Mesodermal cell (in vitro differentiated cells): ENCODE data around the gene C1orf198.

Experiments used
- H3K27ac ChIP-seq: 2 replicates; pipeline ENCODE4 v1.7.0; 2013; ENCODE audit warnings: mild to moderate bottlenecking, low read depth, low read length, moderate library complexity; ENCODE audit not compliant: severe bottlenecking
- H3K36me3 ChIP-seq: 2 replicates; pipeline ENCODE4 v1.7.1; 2013; ENCODE audit warnings: mild to moderate bottlenecking, low read length, moderate library complexity; ENCODE audit not compliant: control insufficient read depth, insufficient read depth
- H3K4me1 ChIP-seq: one replicate; pipeline ENCODE4 v1.7.1; 2013; ENCODE audit warnings: mild to moderate bottlenecking, low read length; ENCODE audit not compliant: insufficient read depth, control insufficient read depth, poor library complexity, severe bottlenecking
- H3K4me3 ChIP-seq: 2 replicates; pipeline ENCODE4 v1.7.0; 2013; ENCODE audit warnings: low read length, control low read depth, mild to moderate bottlenecking; ENCODE audit not compliant: insufficient read depth, poor library complexity, severe bottlenecking; ENCODE audit errors: extremely low read depth
- H3K9me3 ChIP-seq: 2 replicates; pipeline ENCODE4 v1.7.1; 2013; ENCODE audit warnings: mild to moderate bottlenecking, low read length, moderate library complexity; ENCODE audit not compliant: control insufficient read depth
- WGBS, 2 experiments: methylation state at CpG; one replicate each; pipeline ENCODE4 v1.1.5; 2013; ENCODE audit warnings: missing lambda C conversion rate in 2 of 2; ENCODE audit not compliant: insufficient coverage in 2 of 2; 5-methylcytosine and 5-hydroxymethylcytosine counted together

C1orf198 gene

DNA sequence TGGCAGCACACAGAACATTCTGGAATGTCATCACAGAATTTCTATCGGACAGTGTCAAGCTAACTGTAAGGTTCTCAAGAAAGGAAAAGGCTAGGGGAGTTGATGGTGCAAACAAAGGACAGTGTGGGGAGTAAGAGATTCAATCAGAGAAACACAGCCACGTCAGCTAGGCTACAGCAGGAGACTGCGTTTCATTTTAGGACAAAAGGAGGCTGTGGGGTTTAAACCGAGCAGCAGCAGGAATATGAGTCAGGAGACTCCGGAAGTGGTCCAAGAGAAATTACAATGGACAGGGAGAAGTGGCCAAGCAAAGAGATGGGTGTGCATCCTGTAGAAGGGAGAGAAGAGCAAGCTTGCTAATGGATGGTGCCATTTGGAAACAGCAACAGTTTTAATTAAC, 37.4 kb upstream of the C1orf198 start:
- Histone ChIP-seq H3K4me3 (no peak overlapping the region), H3K27ac (peak overlapping the region; percentile 18), H3K36me3 (no peaks in the 10 kb centered on the region), H3K4me1 (no peaks in the 10 kb centered on the region), H3K9me3 (no peaks in the 10 kb centered on the region)
- 85 to 89% methylated on average over 4 to 5 of the region's 5 CpGs for WGBS, 2 experiments

DNA sequence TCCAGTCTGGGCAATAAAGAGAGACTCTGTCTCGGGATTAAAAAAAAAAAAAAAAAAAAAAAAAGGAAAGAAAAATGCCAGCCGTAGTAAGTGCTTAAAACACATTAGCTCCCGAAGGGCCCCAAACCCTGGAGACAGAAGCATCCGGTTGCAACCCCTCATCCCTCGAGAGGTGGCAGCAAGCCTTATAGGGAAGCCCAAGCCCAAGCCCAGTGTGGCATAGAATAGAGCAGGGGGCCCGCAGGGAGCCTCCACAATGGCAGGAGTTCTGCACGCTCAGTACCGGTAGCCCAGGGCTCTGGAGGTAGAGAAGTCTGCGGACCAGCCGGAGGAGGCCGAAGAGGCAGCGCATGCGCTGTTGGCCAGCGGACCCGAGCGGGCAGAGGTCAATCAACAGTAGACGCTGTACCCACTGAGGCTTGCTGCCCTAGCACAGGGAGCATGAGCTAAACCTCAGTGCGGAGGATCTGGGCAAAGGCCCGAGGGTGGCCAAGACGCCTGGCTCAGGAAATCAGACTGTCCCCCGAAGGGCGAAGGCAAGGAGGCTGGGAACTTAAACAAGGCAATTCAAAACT, 34.1 kb upstream of the C1orf198 start:
- 91 to 96% methylated on average over 20 to 22 of the region's 22 CpGs for WGBS, 2 experiments
- Histone ChIP-seq H3K36me3 (no peaks in the 10 kb centered on the region), H3K27ac (no peak overlapping the region), H3K4me3 (no peak overlapping the region), H3K9me3 (no peaks in the 10 kb centered on the region), H3K4me1 (no peaks in the 10 kb centered on the region)

DNA sequence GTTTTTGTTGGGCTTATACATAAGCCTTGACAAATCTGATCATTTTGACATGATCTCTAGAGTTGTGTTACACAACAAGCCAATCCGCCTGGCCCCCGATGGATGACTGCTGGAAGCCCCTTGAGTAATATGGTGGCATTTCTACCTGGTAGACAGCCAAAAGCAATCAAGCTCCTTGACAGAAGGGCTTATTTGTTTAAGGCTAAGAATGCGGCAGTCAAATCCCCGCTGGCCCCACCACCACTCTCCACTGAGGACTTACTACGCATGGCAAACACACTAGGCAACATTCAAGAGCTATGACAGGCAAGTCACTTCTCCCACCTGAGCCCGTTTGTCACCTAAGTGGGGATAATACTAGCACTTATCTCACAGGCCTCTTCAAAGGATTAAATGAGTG, 33.4 kb upstream of the C1orf198 start:
- Histone ChIP-seq H3K9me3 (no peaks in the 10 kb centered on the region), H3K4me3 (no peak overlapping the region), H3K4me1 (no peaks in the 10 kb centered on the region), H3K27ac (no peak overlapping the region), H3K36me3 (no peaks in the 10 kb centered on the region)
- WGBS, 2 experiments = 90% methylated on average over 6 of the region's 6 CpGs; no CpG with 5 or more reads in 1 of the 2 experiments

- no peaks in the 10 kb centered on the region for H3K9me3 ChIP-seq
- H3K27ac ChIP-seq = no peak overlapping the region
- H3K36me3 ChIP-seq = no peaks in the 10 kb centered on the region
- no peaks in the 10 kb centered on the region for H3K4me1 ChIP-seq
- 91 to 97% methylated on average over 5 to 6 of the region's 6 CpGs for WGBS, 2 experiments
- no peak overlapping the region for H3K4me3 ChIP-seq
Observed at GRCh38 chr1:230900984-230901383, 32.7 kb upstream of the C1orf198 start.

DNA sequence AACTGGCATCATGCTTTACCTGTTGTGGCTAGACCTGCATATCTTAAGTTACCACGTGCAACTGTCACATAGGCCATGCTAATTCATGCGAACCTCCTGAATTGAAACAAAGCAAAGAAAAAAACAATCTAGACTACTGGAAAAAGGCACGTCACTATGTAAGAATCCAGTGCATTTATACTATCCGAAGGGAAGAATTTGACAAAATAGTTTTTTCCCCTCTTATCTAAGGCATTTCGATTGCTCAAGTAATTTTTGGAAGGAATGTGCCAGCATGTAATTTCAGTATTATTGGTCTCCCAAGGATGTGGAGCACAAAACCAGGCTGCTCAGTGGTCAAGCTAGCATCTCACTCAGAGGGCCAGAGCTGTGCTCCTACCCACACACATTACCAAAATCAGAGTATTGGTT, 31.5 kb upstream of the C1orf198 start:
- Histone ChIP-seq H3K4me3 (no peak overlapping the region), H3K27ac (no peak overlapping the region), H3K36me3 (no peaks in the 10 kb centered on the region), H3K9me3 (no peaks in the 10 kb centered on the region), H3K4me1 (no peaks in the 10 kb centered on the region)
- 93% methylated on average over 2 to 3 of the region's 5 CpGs for WGBS, 2 experiments

- Histone ChIP-seq H3K4me1 (peaks cover under 1% of the 10 kb centered on the region), H3K9me3 (no peaks in the 10 kb centered on the region), H3K36me3 (no peaks in the 10 kb centered on the region), H3K4me3 (no peak overlapping the region), H3K27ac (no peak overlapping the region)
- WGBS, 2 experiments = 78 to 85% methylated on average over 6 to 8 of the region's 8 CpGs
Observed at GRCh38 chr1:230898748-230899147, 30.4 kb upstream of the C1orf198 start.

GRCh38 chr1:230898144-230898543, 29.8 kb upstream of the C1orf198 start:
- no peaks in the 10 kb centered on the region for H3K36me3 ChIP-seq
- no peak overlapping the region for H3K4me3 ChIP-seq
- no peak overlapping the region for H3K27ac ChIP-seq
- no peaks in the 10 kb centered on the region for H3K9me3 ChIP-seq
- peaks cover 3% of the 10 kb centered on the region for H3K4me1 ChIP-seq
- WGBS, 2 experiments = 94 to 100% methylated on average over 1 to 3 of the region's 4 CpGs

DNA sequence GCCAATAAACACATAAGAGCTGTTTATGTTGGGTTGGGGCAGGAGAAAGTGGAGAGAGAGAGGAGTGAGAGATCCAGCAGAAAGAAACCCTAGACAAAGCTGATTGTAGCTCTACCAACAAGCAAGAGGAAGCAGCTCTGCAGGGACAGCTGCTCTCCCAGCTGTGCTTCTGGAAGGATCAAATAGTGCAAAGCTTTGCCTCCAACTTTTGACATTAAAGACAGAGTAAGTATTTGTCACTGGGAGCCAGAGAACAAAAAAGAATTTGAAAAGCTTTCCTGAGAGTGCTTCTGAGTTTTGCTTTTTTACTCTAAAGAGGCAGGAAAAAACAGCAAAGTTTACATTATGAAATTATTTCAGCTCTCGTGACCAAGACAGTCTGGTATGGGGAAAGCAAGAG, 28.5 kb upstream of the C1orf198 start:
- peaks cover 8% of the 10 kb centered on the region for H3K4me1 ChIP-seq
- H3K9me3 ChIP-seq = no peaks in the 10 kb centered on the region
- WGBS, 2 experiments = 100% methylated on average over 1 of the region's 1 CpG
- no peaks in the 10 kb centered on the region for H3K36me3 ChIP-seq
- no peak overlapping the region for H3K27ac ChIP-seq
- H3K4me3 ChIP-seq = no peak overlapping the region

DNA sequence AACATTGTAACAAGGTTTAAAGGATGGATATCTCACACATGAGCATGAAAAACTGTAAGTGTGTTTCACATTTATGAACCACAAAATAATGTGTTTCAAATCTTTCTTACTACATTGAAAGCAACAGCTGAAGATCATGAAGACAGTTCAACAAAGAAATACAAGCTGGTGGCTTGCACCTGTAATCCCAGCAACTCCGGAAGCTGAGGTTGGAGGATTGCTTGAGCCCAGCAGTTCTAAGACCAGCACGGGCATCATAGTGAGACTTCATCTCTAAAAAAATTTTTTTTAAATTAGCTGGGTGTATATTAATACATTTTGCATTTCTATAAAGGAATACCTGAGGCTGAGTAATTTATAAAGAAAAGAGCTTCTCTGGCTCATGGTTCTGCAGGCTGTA, 27.1 kb upstream of the C1orf198 start:
- Histone ChIP-seq H3K4me3 (no peak overlapping the region), H3K4me1 (peaks cover 15% of the 10 kb centered on the region), H3K36me3 (no peaks in the 10 kb centered on the region), H3K9me3 (no peaks in the 10 kb centered on the region), H3K27ac (no peak overlapping the region)
- 88 to 100% methylated on average over 1 of the region's 2 CpGs for WGBS, 2 experiments

DNA sequence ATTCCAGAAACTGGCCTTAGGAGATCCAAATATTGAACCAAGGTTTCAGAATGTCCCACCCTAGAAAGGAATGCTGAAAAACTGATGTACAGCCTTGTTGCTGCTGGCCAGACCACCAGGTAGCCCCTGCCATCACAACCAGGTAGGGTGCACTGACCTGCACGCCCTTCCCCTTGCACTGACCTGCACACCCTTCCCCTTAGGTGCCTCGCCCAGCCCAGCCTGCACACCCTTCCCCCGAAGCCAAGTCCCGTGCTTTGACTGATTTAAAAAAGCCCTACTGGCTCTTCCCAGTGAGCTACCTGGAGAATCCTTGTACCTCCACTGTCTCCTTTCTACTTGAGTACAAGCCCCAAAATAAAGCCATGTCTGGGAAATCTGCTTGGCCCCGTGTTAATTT, 26.3 kb upstream of the C1orf198 start:
- WGBS, 2 experiments = 91 to 94% methylated on average over 4 to 5 of the region's 5 CpGs

GRCh38 chr1:230894032-230894431, 25.7 kb upstream of the C1orf198 start:
- Histone ChIP-seq H3K4me3 (no peak overlapping the region), H3K4me1 (peaks cover 15% of the 10 kb centered on the region), H3K9me3 (no peaks in the 10 kb centered on the region), H3K36me3 (no peaks in the 10 kb centered on the region), H3K27ac (no peak overlapping the region)
- 87 to 89% methylated on average over 4 of the region's 6 CpGs for WGBS, 2 experiments

More for the DNA sequence above, 26.3 kb upstream of the C1orf198 start:
- Histone ChIP-seq H3K36me3 (no peaks in the 10 kb centered on the region), H3K27ac (no peak overlapping the region), H3K9me3 (no peaks in the 10 kb centered on the region), H3K4me3 (no peak overlapping the region), H3K4me1 (peaks cover 15% of the 10 kb centered on the region)
